Melanocyte of skin (primary cell): ENCODE data around the gene SELE. TPM values are rescaled to one million over a fixed set of nuclear protein-coding genes. Genes with fewer than 3 reads are reported as not detected.

Experiments
- total RNA-seq, 2 donors: library from RNA; depleted of rRNA; stranded (reverse); fragments of >200 nt; gene quantifications; 2 replicates each; pipeline ENCODE4 v1.2.3, GENCODE V29; 2012

The SELE gene, protein sequence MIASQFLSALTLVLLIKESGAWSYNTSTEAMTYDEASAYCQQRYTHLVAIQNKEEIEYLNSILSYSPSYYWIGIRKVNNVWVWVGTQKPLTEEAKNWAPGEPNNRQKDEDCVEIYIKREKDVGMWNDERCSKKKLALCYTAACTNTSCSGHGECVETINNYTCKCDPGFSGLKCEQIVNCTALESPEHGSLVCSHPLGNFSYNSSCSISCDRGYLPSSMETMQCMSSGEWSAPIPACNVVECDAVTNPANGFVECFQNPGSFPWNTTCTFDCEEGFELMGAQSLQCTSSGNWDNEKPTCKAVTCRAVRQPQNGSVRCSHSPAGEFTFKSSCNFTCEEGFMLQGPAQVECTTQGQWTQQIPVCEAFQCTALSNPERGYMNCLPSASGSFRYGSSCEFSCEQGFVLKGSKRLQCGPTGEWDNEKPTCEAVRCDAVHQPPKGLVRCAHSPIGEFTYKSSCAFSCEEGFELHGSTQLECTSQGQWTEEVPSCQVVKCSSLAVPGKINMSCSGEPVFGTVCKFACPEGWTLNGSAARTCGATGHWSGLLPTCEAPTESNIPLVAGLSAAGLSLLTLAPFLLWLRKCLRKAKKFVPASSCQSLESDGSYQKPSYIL
- total RNA-seq, result under 1 TPM in 1 of 2 donors, not detected in 1; under 0.01 TPM

DNA sequence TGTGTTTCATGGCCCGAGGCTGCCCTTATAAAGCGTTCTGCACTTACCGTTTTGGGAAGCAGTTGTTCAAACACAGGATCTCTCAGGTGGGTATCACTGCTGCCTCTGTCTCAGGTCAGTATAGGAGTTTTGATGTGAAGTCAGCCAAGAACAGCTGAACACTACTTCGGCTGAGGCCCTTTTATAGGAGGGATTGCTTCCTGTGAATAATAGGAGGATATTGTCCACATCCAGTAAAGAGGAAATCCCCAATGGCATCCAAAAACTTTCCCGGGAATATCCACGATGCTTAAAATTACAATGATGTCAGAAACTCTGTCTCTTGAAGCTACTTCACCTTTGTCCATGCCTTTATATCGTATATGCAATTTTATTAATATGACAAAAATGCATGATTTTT, at the start of gene SELE:
TSS of gene SELE (minus strand) at position 156 of the 400 bp plus-strand sequence. CDS start 467 bp downstream, outside the sequence.

GRCh38 chr1:169711469-169712308, 22.2 kb downstream of the SELE start, which contains the start of gene SELL:
Gene SELL (minus strand): TSS chr1:169711620. CDS start chr1:169711498, 122 bp downstream.

Other genes with a start within 250 kb of the SELE start
- 100 to 1,000 TPM in 1 of 2 donors, 10 to 100 TPM in 1; 87.4 to 106 TPM for gene SLC19A2, start 248.1 kb downstream of the SELE start, total RNA-seq
- not detected for gene F5, start 147.6 kb downstream of the SELE start, total RNA-seq
- not detected for gene SELP, start 104.0 kb downstream of the SELE start, total RNA-seq
- under 1 TPM; under 0.01 to 0.67 TPM for gene SELL, start 22.5 kb downstream of the SELE start, total RNA-seq
- 1 to 10 TPM; 5.3 to 9.3 TPM for gene METTL18, start 60.8 kb upstream of the SELE start, total RNA-seq
- 1 to 10 TPM; 6.3 to 7.2 TPM for gene SCYL3, start 159.8 kb upstream of the SELE start, total RNA-seq